DMS153 treated with DMSO at 0.1 percent for 48 hours (cell line): ENCODE data around the gene ATP8B4.

Experiments
- DNase-seq: peaks from one replicate; lab custom pipeline; 2025; ENCODE audit not compliant: unreplicated experiment; lab: John Stamatoyannopoulos, UW

The ATP8B4 gene

DNA sequence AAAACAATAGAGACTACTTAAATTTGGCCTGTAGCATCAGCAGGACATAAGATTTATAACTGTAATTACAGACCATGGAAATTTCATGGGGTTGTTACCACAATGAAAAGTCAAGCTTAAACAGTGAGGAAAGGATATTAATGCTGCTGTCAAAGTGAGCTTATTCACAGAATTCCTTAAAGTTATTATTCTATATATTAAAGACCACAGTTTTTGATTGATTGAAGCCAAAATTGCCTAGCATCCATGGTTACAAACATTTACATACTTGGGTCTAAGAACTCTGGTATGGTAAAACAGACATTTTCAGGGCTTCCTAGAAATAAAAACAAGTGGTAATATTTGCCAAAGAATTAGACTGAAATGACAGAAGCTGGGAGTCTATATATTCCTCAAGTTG lies 248.6 kb downstream of the ATP8B4 start:
- no peak for DNase-seq

GRCh38 chr15:49868348-49868747 lies 250.7 kb downstream of the ATP8B4 start:
- no peak for DNase-seq

DNA sequence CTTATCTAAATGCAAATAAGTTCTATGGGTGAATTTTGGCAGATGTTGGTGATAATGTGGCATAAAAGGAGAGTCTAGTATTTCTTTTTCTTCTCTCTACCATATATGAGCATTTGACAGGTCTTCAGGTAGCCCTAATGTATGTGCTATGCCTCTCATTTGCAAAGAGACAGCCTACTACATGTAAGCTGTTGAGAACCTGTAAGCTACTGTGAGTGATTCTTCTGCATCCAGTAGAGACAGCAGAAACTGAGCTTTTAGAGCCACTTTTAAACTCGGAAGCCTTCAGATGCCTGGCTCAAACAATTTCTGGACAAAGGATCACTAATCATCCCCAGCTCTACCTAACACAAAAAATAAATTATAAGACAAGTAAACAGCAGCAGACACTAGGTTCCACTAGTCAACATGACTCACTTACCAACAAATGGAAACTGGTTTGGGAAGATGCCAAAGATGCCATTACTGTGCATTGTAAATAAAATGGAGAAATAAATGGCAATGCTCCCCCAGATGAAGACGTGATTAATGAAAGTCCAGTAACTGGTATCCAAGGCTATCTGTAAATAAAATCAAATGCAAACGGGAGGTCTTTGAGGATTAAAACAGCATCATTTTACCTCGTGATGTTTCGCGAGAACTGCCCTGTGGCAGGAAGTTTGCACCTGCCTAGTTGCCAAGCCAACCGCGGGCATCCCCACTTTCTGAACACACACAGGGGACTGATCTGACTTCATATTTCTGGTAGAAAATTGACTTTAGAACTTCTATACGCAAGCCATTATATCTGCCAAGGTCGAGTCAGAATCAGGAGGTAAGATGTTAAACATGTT lies 252.9 kb downstream of the ATP8B4 start:
- DNase-seq = no peak

- no peak for DNase-seq
These were observed 254.8 kb downstream of the ATP8B4 start for GRCh38 chr15:49864251-49864650.

DNA sequence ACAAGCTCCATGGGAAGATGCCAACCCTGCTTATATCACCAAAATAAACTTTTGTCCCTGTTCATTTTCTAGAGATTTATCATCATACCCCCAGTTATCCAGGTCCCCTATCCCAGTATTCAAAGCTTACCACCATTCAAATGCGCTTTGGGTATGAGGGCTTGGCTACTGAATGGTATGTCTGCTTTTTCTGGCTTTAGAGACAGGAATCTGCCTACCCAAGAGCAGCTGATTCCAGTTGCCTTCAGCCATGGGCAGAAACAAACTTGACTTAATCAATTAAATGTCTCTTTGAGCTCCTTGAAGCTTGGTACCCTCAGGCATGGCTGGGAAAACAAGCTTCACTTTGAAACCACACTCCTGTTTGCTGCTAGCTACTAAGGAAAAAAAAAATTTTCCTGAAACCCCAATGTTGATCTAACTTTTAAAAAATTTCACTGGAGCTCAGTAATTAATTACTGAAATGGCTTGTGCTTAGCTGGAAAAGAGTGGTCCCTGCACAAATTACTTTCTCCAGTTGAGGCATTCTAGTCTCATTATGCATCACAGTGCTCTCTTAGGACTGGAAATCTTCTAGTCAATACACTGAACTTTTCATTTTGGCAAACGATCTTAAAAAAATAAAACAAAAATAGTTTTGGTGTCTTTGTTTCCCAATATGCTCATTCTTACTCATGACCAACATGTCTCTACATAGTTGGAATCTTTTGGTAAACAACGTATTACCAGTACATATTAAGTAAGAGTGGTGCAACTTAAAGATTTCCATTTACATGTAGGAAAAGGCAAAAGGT lies 255.4 kb downstream of the ATP8B4 start:
- DNase-seq = no peak

DNA sequence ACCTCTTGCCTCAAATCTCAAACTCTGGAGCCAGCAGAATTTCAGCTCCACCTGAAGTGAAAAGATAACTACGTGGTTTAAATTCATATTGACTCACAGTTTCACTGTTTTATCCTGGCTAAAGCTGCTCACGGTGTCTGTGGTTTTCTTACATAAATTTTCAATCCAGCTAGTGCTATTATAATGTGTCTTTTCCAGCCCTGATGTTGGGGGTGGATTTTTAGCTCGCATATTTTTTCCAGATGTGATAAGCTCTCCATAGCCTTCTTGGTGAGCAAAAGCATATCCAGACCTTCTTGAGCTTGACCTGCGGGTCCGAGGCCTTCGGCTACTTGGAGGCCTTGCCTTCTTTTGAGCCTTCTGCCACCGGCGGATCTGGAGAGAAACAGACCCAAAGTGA lies 258.9 kb downstream of the ATP8B4 start:
- no peak for DNase-seq

- DNase-seq = no peak
These were observed 261.2 kb downstream of the ATP8B4 start for GRCh38 chr15:49857496-49858475.

GRCh38 chr15:49855917-49856637 lies 263.0 kb downstream of the ATP8B4 start:
- no peak for DNase-seq

DNA sequence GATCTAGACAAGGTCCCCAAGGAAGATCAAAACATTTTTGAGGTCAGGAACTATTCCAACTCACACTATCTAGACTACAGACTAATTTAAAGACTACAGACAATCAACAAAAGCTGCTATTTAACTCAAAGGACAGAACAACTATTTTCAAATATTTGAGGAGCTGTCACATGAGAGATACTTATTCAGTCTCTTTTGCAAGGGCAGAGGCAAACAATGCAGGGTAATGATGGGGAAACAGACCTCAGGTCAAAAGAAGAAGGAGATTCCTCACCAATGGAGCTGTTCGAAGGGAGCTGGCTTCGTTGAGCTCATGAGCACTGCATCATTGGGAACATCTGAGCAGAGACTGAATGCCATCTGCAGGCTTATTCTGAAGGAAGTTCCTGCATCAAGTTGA lies 266.3 kb downstream of the ATP8B4 start:
- DNase-seq = no peak

- no peak for DNase-seq
These were observed 270.2 kb downstream of the ATP8B4 start for GRCh38 chr15:49848807-49849206.

- no peak for DNase-seq
These were observed 270.7 kb downstream of the ATP8B4 start for GRCh38 chr15:49848282-49848724.

DNA sequence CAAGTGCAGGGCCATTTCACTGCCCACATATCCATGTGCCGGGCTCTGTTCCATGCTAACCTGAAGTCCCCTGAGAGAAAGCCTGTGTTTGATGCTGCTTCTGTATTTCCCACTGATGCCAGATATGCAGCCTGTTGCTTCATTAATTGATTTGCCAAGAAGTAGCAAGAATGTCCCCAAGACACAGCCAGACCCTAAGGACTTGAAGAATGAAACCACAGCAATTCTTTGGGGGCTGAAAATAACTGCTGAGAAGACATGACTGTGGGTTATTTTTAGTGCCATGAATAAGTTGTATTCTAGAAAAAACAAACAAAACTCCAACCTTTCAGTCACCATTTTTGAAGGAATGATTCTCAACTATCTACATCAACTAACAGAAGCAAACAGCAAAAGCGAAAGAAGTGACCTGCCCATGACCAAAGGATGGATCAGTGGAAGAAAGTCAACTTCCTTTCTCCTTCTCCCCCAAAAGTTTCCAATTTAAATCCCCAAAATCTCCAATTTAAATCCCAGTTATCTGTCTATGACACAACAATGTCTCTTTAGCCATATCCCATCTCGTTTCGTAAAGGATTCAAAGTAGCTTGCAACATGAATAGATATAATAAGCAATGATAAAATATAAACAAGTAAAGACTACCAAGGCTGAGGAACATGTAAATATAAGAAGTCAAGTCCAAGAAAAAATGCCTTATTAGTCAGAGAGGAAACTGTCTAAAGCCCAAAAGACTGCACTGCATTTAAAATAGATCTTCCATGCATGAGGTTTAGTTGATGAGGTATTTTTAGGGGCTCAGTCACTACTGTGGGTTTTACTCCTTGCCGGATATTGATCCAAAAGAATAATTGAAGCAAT lies 271.4 kb downstream of the ATP8B4 start:
- no peak for DNase-seq

DNA sequence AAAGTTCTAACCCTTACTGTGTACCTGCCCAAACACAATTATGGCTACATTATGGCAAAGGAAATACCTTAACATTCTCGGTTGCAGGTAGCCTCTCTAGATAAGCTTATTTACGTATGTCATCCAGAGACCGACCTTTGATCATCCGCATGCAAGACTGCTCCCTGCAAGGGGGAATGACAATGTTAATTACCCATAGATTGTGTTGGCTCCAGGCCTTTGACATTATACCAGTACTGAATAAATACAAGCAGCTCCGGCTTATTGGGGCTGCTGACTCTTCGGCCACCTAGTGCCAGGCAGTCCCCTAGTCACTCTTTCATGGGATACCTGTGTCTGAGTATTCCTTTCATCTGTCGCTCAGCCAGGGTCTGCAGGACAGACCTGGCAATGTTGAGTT lies 274.6 kb downstream of the ATP8B4 start:
- DNase-seq = no peak

GRCh38 chr15:49843725-49844124 lies 275.3 kb downstream of the ATP8B4 start:
- no peak for DNase-seq

- DNase-seq = no peak
These were observed 276.9 kb downstream of the ATP8B4 start for GRCh38 chr15:49842031-49842730.

DNA sequence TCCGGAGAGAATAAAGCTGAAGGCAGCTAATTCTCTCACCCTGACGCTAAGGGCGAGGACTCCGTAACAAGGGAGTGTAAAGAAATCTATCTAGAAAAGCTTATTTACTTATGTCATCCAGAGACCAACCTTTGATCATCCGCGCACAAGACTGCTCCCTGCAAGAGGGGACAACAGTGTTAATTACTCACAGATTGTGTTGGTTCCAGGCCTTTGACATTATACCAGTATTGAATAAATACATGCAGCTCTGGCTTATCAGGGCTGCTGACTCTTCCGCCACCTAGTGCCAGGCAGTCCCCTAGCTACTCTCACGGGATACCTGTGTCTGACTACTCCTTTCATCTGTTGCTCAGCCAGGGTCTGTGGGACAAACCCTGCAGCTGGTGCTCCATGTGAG lies 286.5 kb downstream of the ATP8B4 start:
- DNase-seq = no peak

GRCh38 chr15:49831206-49831965 lies 287.6 kb downstream of the ATP8B4 start:
- no peak for DNase-seq

- no peak for DNase-seq
These were observed 288.6 kb downstream of the ATP8B4 start for GRCh38 chr15:49830391-49830790.
